Activated naive CD8-positive, alpha-beta T cell treated with anti-CD3 and anti-CD28 coated beads, Interleukin-2, amount 10 ng/mL, durations not matched to agents 7 days and 5 days (primary cell): ENCODE data around the gene ELOB. TPM values are rescaled to one million over a fixed set of nuclear protein-coding genes. Genes with fewer than 3 reads are reported as not detected.

Experiments
- ATAC-seq: fragments of 150-1000 bp; cut with Tn5 transposase; one replicate; pipeline ENCODE4 v1.10.0; 2021; ENCODE audit warnings: low read depth, moderate library complexity
- POLR2A ChIA-PET: fragments of 350-600 bp; sonication (Branson Sonifier 250); formaldehyde crosslinking; loops from one replicate; lab custom pipeline; 2021; ENCODE audit warnings: antibody characterized with exemption; lab: Charles Lee
- DNase-seq: peaks from one replicate; pipeline ENCODE4 v3.0.0; 2021
- H3K27ac Mint-ChIP-seq: one replicate; pipeline ENCODE4 v1.8.0; 2022; ENCODE audit warnings: mild to moderate bottlenecking, mixed read lengths
- H3K27me3 Mint-ChIP-seq: one replicate; pipeline ENCODE4 v1.8.0; 2022; ENCODE audit warnings: mild to moderate bottlenecking, moderate library complexity, mixed read lengths
- H3K36me3 Mint-ChIP-seq: one replicate; pipeline ENCODE4 v1.8.0; 2021; ENCODE audit warnings: mild to moderate bottlenecking, mixed read lengths
- H3K4me1 Mint-ChIP-seq: one replicate; pipeline ENCODE4 v1.8.0; 2021; ENCODE audit warnings: mixed read lengths
- H3K4me3 Mint-ChIP-seq: one replicate; pipeline ENCODE4 v1.8.0; 2022; ENCODE audit warnings: mild to moderate bottlenecking, moderate library complexity, mixed read lengths
- H3K9me3 Mint-ChIP-seq: one replicate; pipeline ENCODE4 v1.8.0; 2021; ENCODE audit warnings: mixed read lengths
- total RNA-seq, 2 experiments: library from RNA; stranded (reverse); gene quantifications; one replicate each; pipeline ENCODE4 v1.2.3, GENCODE V29; 2021

The ELOB gene
- total RNA-seq, 2 experiments from 2014 or later = 205 to 210 TPM

GRCh38 chr16:2784358-2785100, 7.4 kb upstream of the ELOB start:
- no peak for ATAC-seq
- Mint-ChIP-seq H3K9me3 (no peaks in the 10 kb centered on the region), H3K27ac (peak overlapping the region; percentile 62), H3K36me3 (no peaks in the 10 kb centered on the region), H3K4me1 (peaks cover 5% of the 10 kb centered on the region), H3K27me3 (peaks cover 10% of the 10 kb centered on the region), H3K4me3 (peak overlapping the region; percentile 75)
- POLR2A ChIA-PET = no interaction called here
- no peak for DNase-seq

- ATAC-seq = no peak
- peak; percentile 22 for DNase-seq
- Mint-ChIP-seq H3K36me3 (no peaks in the 10 kb centered on the region), H3K27ac (no peak overlapping the region), H3K27me3 (peaks cover 7% of the 10 kb centered on the region), H3K4me3 (peak overlapping the region; percentile 33), H3K9me3 (no peaks in the 10 kb centered on the region), H3K4me1 (peaks cover 7% of the 10 kb centered on the region)
- POLR2A ChIA-PET = interaction anchor here (1.1 kb wide), 1 partner anchor 99 kb away, joined by 4 read pairs; the partner anchor contains the start of gene FLYWCH2
These were observed 6.7 kb upstream of the ELOB start for GRCh38 chr16:2783581-2784357.

- Mint-ChIP-seq H3K4me3 (no peak overlapping the region), H3K9me3 (no peaks in the 10 kb centered on the region), H3K27ac (no peak overlapping the region), H3K27me3 (peaks cover 5% of the 10 kb centered on the region), H3K4me1 (peaks cover 15% of the 10 kb centered on the region), H3K36me3 (no peaks in the 10 kb centered on the region)
- ATAC-seq (no peak), DNase-seq (peak; percentile 30)
- POLR2A ChIA-PET = interaction anchor here (1.1 kb wide), 1 partner anchor 100 kb away, joined by 4 read pairs; the partner anchor contains the start of gene FLYWCH2
These were observed 5.7 kb upstream of the ELOB start for GRCh38 chr16:2782583-2783351.

- no peaks in the 10 kb centered on the region for H3K9me3 Mint-ChIP-seq
- ATAC-seq (no peak), DNase-seq (peak; percentile 13)
- POLR2A ChIA-PET = no interaction called here
- peak overlapping the region; percentile 52 for H3K27ac Mint-ChIP-seq
- H3K27me3 Mint-ChIP-seq = peaks cover 2% of the 10 kb centered on the region
- H3K36me3 Mint-ChIP-seq = no peaks in the 10 kb centered on the region
- H3K4me3 Mint-ChIP-seq = no peak overlapping the region
- peaks cover 17% of the 10 kb centered on the region for H3K4me1 Mint-ChIP-seq
These were observed 3.2 kb upstream of the ELOB start for GRCh38 chr16:2779978-2780898.

GRCh38 chr16:2779151-2779920, 2.3 kb upstream of the ELOB start:
- H3K36me3 Mint-ChIP-seq = no peaks in the 10 kb centered on the region
- no peaks in the 10 kb centered on the region for H3K9me3 Mint-ChIP-seq
- ATAC-seq = no peak
- H3K27me3 Mint-ChIP-seq = no peaks in the 10 kb centered on the region
- no peak overlapping the region for H3K4me3 Mint-ChIP-seq
- H3K4me1 Mint-ChIP-seq = peaks cover 16% of the 10 kb centered on the region
- peak overlapping the region; percentile 52 for H3K27ac Mint-ChIP-seq
- POLR2A ChIA-PET = interaction anchor here (1.2 to 6.1 kb wide), 3 partner anchors 26 to 97 kb away, joined by 4 to 52 read pairs (median 6); partner anchors contain the start of genes KCTD5 and SRRM2
- no peak for DNase-seq

- no peaks in the 10 kb centered on the region for H3K9me3 Mint-ChIP-seq
- peak overlapping the region; percentile 95 for H3K27ac Mint-ChIP-seq
- peaks cover 16% of the 10 kb centered on the region for H3K4me1 Mint-ChIP-seq
- POLR2A ChIA-PET = interaction anchor here (1.2 to 6.1 kb wide), 5 partner anchors 26 to 104 kb away, joined by 3 to 52 read pairs (median 6); partner anchors contain the start of genes FLYWCH2, KCTD5 and SRRM2
- no peaks in the 10 kb centered on the region for H3K36me3 Mint-ChIP-seq
- no peak for DNase-seq
- peak overlapping the region; percentile 92 for H3K4me3 Mint-ChIP-seq
- no peak for ATAC-seq
- H3K27me3 Mint-ChIP-seq = no peaks in the 10 kb centered on the region
These were observed 1.5 kb upstream of the ELOB start for GRCh38 chr16:2778630-2778958.

- Mint-ChIP-seq H3K27me3 (no peaks in the 10 kb centered on the region), H3K4me1 (peaks cover 16% of the 10 kb centered on the region), H3K9me3 (no peaks in the 10 kb centered on the region), H3K4me3 (peak overlapping the region; percentile 92), H3K36me3 (no peaks in the 10 kb centered on the region), H3K27ac (peak overlapping the region; percentile 95)
- ATAC-seq (peak; percentile 27), DNase-seq (peak; percentile 60)
- POLR2A ChIA-PET = interaction anchor here (0.5 to 6.1 kb wide), 8 partner anchors 25 to 623 kb away, joined by 3 to 52 read pairs (median 6); partner anchors contain the start of genes FLYWCH2, KCTD5, PKMYT1 and SRRM2
These were observed 986 bp upstream of the ELOB start for GRCh38 chr16:2777903-2778629.

- Mint-ChIP-seq H3K4me3 (peak overlapping the region; percentile 90), H3K36me3 (peaks cover 2% of the 10 kb centered on the region), H3K27ac (peak overlapping the region; percentile 83), H3K9me3 (no peaks in the 10 kb centered on the region), H3K4me1 (peaks cover 16% of the 10 kb centered on the region), H3K27me3 (no peaks in the 10 kb centered on the region)
- DNase-seq = no peak
- POLR2A ChIA-PET = interaction anchor here (1.5 to 6.1 kb wide), 5 partner anchors 18 to 204 kb away, joined by 4 to 52 read pairs (median 7); partner anchors contain the start of genes FLYWCH2, PKMYT1 and SRRM2
- ATAC-seq = peak; percentile 31
These were observed 460 bp downstream of the ELOB start for GRCh38 chr16:2776500-2777139.

- peak overlapping the region; percentile 83 for H3K27ac Mint-ChIP-seq
- POLR2A ChIA-PET = interaction anchor here (1.5 to 6.1 kb wide), 4 partner anchors 17 to 204 kb away, joined by 4 to 52 read pairs (median 8); partner anchors contain the start of genes PKMYT1 and SRRM2
- no peak for ATAC-seq
- H3K9me3 Mint-ChIP-seq = no peaks in the 10 kb centered on the region
- H3K4me3 Mint-ChIP-seq = peak overlapping the region; percentile 90
- peaks cover 3% of the 10 kb centered on the region for H3K36me3 Mint-ChIP-seq
- no peaks in the 10 kb centered on the region for H3K27me3 Mint-ChIP-seq
- no peak for DNase-seq
- H3K4me1 Mint-ChIP-seq = peaks cover 16% of the 10 kb centered on the region
These were observed 1.1 kb downstream of the ELOB start for GRCh38 chr16:2775765-2776499.

GRCh38 chr16:2775131-2775716, 1.9 kb downstream of the ELOB start:
- Mint-ChIP-seq H3K4me3 (no peak overlapping the region), H3K36me3 (peaks cover 5% of the 10 kb centered on the region), H3K4me1 (peaks cover 16% of the 10 kb centered on the region), H3K9me3 (no peaks in the 10 kb centered on the region), H3K27me3 (no peaks in the 10 kb centered on the region), H3K27ac (no peak overlapping the region)
- POLR2A ChIA-PET = interaction anchor here (1.8 to 6.1 kb wide), 2 partner anchors 17 to 22 kb away, joined by 9 to 52 read pairs; partner anchors contain the start of gene SRRM2
- no peak for ATAC-seq
- no peak for DNase-seq
